ENCODE results near the gene FEZ2.

FEZ2 gene

DNA sequence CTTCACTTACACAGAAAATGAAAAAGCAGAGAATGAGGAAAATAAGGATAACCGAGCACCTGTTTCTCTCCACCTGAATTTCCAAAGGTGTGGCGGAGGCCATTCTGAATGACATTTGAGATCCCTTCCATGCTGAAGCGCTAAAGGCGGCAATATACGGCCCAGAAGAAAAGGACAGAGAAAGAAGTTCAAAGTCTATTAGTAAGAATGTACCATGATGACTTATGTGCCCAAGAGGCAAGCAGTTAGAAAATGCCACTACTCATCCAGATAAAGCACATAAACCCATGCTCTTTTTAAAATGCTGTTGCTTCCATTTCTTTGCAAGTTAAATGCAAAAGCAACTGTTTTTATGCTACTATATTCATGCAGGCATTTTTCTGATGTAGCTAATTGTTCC, 37.2 kb downstream of the FEZ2 start:
- DNase-seq, result no peak

DNA sequence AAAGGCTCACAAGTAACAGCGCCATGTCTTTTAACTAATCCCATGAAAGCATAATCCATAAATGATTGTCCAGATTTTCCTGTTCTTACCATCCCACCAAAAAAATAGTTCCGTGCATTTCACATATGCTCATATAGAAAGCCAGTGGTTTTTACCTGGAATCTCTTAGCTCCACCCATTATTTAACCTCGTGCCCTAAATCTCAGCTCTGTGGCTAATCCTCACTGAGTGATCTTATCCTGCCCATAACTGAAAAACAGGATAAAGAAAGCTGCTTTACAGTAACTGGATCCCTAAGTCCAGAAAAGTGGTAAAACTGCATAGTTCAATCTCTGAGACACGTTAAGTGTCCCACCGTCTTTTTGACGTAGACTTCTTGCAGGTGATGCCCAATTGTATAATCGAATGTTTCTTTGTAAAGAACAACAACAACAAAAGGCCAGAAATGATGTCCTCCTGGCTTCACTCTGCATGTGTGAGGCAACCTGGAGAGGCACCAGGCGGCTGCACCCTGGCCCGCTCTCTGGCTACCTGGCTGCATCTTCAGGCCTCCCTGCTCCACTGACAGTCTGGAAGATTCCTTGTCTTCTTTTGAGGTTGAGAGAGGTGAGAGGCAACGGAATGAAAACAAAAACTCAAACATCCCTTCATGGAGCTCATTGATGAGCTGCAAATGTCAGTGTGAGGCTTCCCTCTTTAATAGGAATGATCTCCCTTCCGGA, 38.6 kb downstream of the FEZ2 start:
- no peak for DNase-seq

- DNase-seq, result no peak
These were observed 41.1 kb downstream of the FEZ2 start for GRCh38 chr2:36556842-36557241.

- no peak for DNase-seq
These were observed 42.2 kb downstream of the FEZ2 start for GRCh38 chr2:36555789-36556188.

- no peak for DNase-seq
These were observed 43.4 kb downstream of the FEZ2 start for GRCh38 chr2:36554531-36554930.

GRCh38 chr2:36553683-36554082, 44.3 kb downstream of the FEZ2 start:
- no peak for DNase-seq

- no peak for DNase-seq
These were observed 48.0 kb downstream of the FEZ2 start for GRCh38 chr2:36550006-36550405.

DNA sequence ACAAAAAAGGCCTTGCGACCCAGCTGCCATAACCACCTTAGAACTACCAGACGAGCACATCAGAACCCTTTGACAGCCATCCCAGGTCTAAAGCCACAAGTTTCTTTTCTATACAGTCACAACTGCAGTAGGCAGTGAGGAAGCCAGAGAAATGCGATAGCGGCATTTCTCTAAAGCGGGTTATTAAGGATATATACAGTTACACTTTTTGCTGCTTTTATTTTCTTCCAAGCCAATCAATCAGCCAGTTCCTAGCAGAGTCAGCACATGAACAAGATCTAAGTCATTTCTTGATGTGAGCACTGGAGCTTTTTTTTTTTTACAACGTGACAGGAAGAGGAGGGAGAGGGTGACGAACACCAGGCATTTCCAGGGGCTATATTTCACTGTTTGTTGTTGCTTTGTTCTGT, 48.8 kb downstream of the FEZ2 start:
- DNase-seq, result no peak

- DNase-seq, result no peak
These were observed 50.1 kb downstream of the FEZ2 start for GRCh38 chr2:36547906-36548305.

DNA sequence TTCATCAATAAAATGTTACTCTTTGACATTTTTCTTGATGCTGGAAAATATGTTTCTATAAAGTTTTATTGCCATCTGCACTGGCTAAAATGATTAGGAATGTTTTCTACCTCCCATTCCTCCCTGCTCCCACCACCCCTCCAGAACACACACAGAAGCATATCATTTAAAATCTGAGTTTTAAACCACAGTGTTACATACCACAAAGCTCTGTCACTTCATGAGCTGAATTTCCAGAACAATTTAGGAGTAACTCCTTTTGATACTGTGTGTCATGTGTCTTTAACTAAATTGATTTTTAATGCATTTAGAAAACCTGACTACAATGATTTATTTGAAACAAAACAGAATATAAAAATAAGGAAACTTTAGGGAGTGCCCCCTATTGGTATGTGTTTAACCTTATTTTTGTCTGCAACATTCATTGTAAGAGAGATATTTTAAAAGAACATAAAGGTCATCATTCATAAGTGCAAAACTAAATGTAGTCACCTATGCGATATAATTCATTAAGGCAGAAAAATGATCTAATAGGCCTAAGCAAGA, 52.0 kb downstream of the FEZ2 start:
- no peak for DNase-seq

- no peak for DNase-seq
These were observed 53.2 kb downstream of the FEZ2 start for GRCh38 chr2:36544638-36545338.

DNA sequence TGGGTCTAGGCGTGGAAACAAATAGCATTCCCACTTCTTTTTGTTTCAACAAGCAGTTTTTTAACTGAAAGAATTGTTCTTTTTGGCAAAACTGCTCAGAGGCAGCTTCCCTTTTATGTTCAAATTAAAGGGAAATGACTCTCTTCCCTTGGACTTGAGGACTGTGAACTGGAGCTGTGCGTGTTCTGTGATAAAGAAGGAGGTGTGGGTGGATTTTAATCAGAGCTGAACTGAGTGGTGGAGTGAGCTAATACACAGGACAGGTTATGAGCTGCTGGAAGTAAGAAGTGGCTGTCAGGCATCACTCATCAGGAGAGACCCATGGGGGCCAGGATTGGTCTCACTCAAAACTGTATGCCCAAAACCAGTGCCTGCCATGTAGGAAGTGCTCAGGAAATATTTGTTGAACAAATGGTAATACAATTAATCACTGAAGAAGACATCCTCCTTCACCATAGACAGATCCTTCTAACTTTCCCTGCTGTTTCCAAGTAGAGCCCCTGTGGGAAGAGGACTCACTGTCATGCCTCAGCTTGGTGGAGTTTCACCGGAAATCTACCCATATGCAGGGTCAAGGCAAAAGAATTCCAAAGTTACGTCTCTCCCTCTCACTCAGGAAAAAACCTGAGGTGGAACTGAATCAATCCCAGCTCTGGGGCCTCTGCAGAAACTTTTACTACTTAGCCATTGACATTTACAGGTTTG, 55.9 kb downstream of the FEZ2 start:
- no peak for DNase-seq

GRCh38 chr2:36540986-36541754, 56.8 kb downstream of the FEZ2 start:
- DNase-seq, result no peak

GRCh38 chr2:36539631-36540030, 58.3 kb downstream of the FEZ2 start:
- no peak for DNase-seq

- no peak for DNase-seq
These were observed 59.6 kb downstream of the FEZ2 start for GRCh38 chr2:36538335-36538734.

DNA sequence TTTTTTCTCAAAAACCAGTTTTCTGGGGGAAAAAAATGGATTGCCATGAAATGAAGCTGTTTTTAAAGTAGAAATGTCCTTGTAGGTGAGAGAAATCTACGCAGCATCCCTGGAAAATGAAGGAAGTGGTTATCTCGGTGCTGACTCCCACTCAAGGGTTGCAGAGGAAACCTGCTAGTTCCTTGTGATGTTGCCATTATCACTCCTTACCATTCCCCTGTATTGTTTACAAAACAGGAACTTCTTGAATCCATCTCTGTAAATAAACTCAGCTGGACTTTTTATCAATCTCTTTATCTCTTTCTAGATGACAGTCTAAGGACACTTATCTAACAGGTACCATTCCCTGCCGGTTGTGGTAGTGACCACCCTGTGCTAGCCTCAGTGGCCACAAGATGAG, 61.2 kb downstream of the FEZ2 start:
- no peak for DNase-seq

DNA sequence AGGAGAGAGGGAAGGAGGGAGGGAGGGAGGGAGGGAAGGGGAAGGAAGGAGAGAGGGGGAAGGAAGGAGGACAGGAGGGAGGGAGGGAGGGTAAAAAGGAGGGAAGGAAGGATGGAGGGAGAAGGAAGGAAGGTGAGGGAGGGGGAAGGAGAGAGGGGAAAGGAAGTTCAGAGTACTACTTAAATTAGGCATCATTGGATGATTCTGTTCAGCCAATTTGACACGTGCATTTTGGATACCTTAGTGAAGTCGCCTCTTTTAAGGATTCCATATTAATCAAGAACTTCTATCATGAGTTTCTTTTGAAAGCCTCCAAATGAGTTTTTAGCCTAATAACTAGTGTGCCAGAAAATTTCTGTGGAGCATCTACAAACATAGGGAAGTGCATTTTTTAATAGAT, 62.9 kb downstream of the FEZ2 start:
- DNase-seq, result no peak

DNA sequence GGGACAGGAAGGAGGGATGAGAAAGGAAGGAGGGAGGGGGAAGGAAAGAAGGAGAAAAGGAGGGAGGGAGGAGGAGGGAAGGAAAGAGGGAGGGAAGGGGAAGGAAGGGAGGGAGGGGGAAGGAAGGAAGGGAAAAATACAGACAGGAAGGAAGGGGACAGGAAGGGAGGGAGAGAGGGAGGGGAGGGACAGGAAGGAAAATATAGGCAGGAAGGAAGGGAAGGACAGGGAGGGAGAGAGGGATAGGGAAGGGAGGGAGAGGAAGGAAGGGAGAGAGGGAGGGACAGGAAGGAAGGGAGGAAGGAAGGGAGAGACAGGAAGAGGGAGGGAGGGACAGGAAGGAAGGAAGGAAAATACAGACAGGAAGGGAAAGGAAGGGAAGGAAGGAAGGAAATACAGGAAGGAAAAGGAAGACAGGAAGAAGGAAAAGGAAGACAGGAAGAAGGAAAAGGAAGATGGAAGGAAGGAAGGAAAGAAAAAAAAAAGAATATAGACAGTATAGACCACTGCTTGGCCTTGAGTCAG, 63.6 kb downstream of the FEZ2 start:
- no peak for DNase-seq

- no peak for DNase-seq
These were observed 67.0 kb downstream of the FEZ2 start for GRCh38 chr2:36530983-36531354.

- DNase-seq, result no peak
These were observed 67.6 kb downstream of the FEZ2 start for GRCh38 chr2:36530178-36530982.

GRCh38 chr2:36528766-36529392, 69.1 kb downstream of the FEZ2 start:
- no peak for DNase-seq
